K562 (cell line): Measurements from ENCODE around the gene GPAT3. TPM values are rescaled to one million over a fixed set of nuclear protein-coding genes. Genes with fewer than 3 reads are reported as not detected.
A peak's percentile ranks its signal among the peaks of the same experiment; 100 is the strongest.

Experiments
- ARHGAP35 ChIP-seq: fragments of 450-650 bp; IDR thresholded peaks from 2 replicates; pipeline ENCODE4 v1.6.1; 2018; ENCODE audit not compliant: partially characterized antibody
- BHLHE40 ChIP-seq: IDR thresholded peaks from 2 replicates; pipeline ENCODE4 v1.6.1; 2011; ENCODE audit warnings: low read length, improper control_type of control experiment
- ELF1 ChIP-seq: fragments of 200-800 bp; sonication (Bioruptor generic); IDR thresholded peaks from 2 replicates; pipeline ENCODE4 v1.6.1; 2016; ENCODE audit warnings: missing genetic modification characterization, missing compliant biosample characterization
- GATAD2A ChIP-seq: fragments of 450-650 bp; IDR thresholded peaks from 2 replicates; pipeline ENCODE4 v1.6.1; 2017
- ID3 ChIP-seq, 2 experiments: fragments of 250-450 bp in 1 of 2; fragments of 450-650 bp in 1 of 2; sonication (Bioruptor Pico) in 1 of 2; IDR thresholded peaks; 2 replicates each; pipeline versions ENCODE4 v1.6.1 to v1.8.0; 2016 to 2021; ENCODE audit warnings: mild to moderate bottlenecking in 2 of 2, moderate library complexity in 2 of 2, missing compliant biosample characterization in 1 of 2, missing genetic modification characterization in 1 of 2
- LCOR ChIP-seq: sonication (generic); formaldehyde crosslinking; IDR thresholded peaks from 2 replicates; pipeline ENCODE4 v1.8.0; 2022; ENCODE audit warnings: mild to moderate bottlenecking, missing genetic modification reagents
- MCM3 ChIP-seq: fragments of 450-650 bp; IDR thresholded peaks from 2 replicates; pipeline ENCODE4 v1.6.1; 2016
- MECOM ChIP-seq: fragments of 250-450 bp; sonication (Bioruptor Pico); IDR thresholded peaks from 2 replicates; pipeline ENCODE4 v1.8.0; 2022; ENCODE audit warnings: inconsistent platforms
- MTA1 ChIP-seq: fragments of 450-650 bp; IDR thresholded peaks from 2 replicates; pipeline ENCODE4 v1.6.1; 2017; ENCODE audit warnings: borderline replicate concordance
- NFIC ChIP-seq: fragments of 450-650 bp; IDR thresholded peaks from 2 replicates; pipeline ENCODE4 v1.6.1; 2017; ENCODE audit warnings: mild to moderate bottlenecking, inconsistent platforms
- PTRF ChIP-seq: fragments of 450-650 bp; IDR thresholded peaks from 2 replicates; pipeline ENCODE4 v1.6.1; 2016; ENCODE audit warnings: mild to moderate bottlenecking, missing genetic modification characterization, missing compliant biosample characterization
- PTTG1 ChIP-seq: fragments of 450-650 bp; IDR thresholded peaks from 2 replicates; pipeline ENCODE4 v1.6.1; 2016; ENCODE audit warnings: low read depth, mild to moderate bottlenecking, missing genetic modification characterization, missing compliant biosample characterization
- PYGO2 ChIP-seq: fragments of 450-650 bp; IDR thresholded peaks from 2 replicates; pipeline ENCODE4 v1.6.1; 2016; ENCODE audit warnings: mild to moderate bottlenecking, missing genetic modification characterization, moderate library complexity, missing compliant biosample characterization
- RHOXF2B ChIP-seq: fragments of 250-450 bp; sonication (Bioruptor Pico); conservative IDR thresholded peaks from 2 replicates; pipeline ENCODE4 v1.5.1; 2021
- RNF2 ChIP-seq: sonication (generic); IDR thresholded peaks from 2 replicates; pipeline ENCODE4 v1.6.1; 2016
- RUNX1 ChIP-seq: sonication (generic); IDR thresholded peaks from 2 replicates; pipeline ENCODE4 v1.6.1; 2016; ENCODE audit warnings: antibody characterized with exemption, low read depth
- SNAPC5 ChIP-seq: fragments of 250-450 bp; sonication (Bioruptor Pico); IDR thresholded peaks from 2 replicates; pipeline ENCODE4 v1.8.0; 2021; ENCODE audit warnings: moderate library complexity, mild to moderate bottlenecking, inconsistent platforms
- SOX6 ChIP-seq: fragments of 450-650 bp; IDR thresholded peaks from 2 replicates; pipeline ENCODE4 v1.6.1; 2014; ENCODE audit warnings: mild to moderate bottlenecking
- TAF1 ChIP-seq: IDR thresholded peaks from 2 replicates; pipeline ENCODE4 v1.6.1; 2011; ENCODE audit warnings: mild to moderate bottlenecking, low read length, moderate library complexity; ENCODE audit not compliant: insufficient read depth, control insufficient read depth, severe bottlenecking; ENCODE audit errors: extremely low read depth
- TAF9B ChIP-seq: fragments of 450-650 bp; IDR thresholded peaks from 2 replicates; pipeline ENCODE4 v1.6.1; 2018; ENCODE audit warnings: mild to moderate bottlenecking; ENCODE audit not compliant: partially characterized antibody
- TCFL5 ChIP-seq: fragments of 250-450 bp; sonication (Bioruptor Pico); conservative IDR thresholded peaks from 2 replicates; pipeline ENCODE4 v1.6.1; 2021; ENCODE audit warnings: mild to moderate bottlenecking, moderate library complexity, matching md5 sums
- TFAM ChIP-seq: fragments of 250-450 bp; sonication (Bioruptor Pico); conservative IDR thresholded peaks from 2 replicates; pipeline ENCODE4 v1.5.0; 2021; ENCODE audit warnings: mild to moderate bottlenecking, moderate library complexity
- VEZF1 ChIP-seq: fragments of 200-800 bp; sonication (Bioruptor generic); IDR thresholded peaks from 2 replicates; pipeline ENCODE4 v1.6.1; 2017; ENCODE audit warnings: missing genetic modification characterization, missing compliant biosample characterization
- YBX1 ChIP-seq: fragments of 450-650 bp; IDR thresholded peaks from 2 replicates; pipeline ENCODE4 v1.7.1; 2016; ENCODE audit warnings: mild to moderate bottlenecking
- ZBTB33 ChIP-seq: sonication (generic); formaldehyde crosslinking; IDR thresholded peaks from 2 replicates; pipeline ENCODE4 v1.8.1; 2023; ENCODE audit warnings: mild to moderate bottlenecking, missing genetic modification reagents
- ZBTB8A ChIP-seq: fragments of 450-650 bp; IDR thresholded peaks from 2 replicates; pipeline ENCODE4 v1.6.1; 2018; ENCODE audit warnings: mild to moderate bottlenecking, moderate library complexity; ENCODE audit not compliant: partially characterized antibody
- ZNF444 ChIP-seq: fragments of 250-450 bp; sonication (Bioruptor Pico); IDR thresholded peaks from 2 replicates; pipeline ENCODE4 v1.4.0; 2020; ENCODE audit warnings: mild to moderate bottlenecking, moderate library complexity
- ZNF778 ChIP-seq: fragments of 450-650 bp; formaldehyde crosslinking; IDR thresholded peaks from 2 replicates; pipeline ENCODE4 v1.4.0; 2020; ENCODE audit warnings: mild to moderate bottlenecking, moderate library complexity
- ZSCAN29 ChIP-seq: fragments of 450-650 bp; IDR thresholded peaks from 2 replicates; pipeline ENCODE4 v1.6.1; 2017
- ZSCAN32 ChIP-seq: fragments of 450-650 bp; formaldehyde crosslinking; IDR thresholded peaks from 2 replicates; pipeline ENCODE4 v1.4.0; 2020; ENCODE audit warnings: mild to moderate bottlenecking, moderate library complexity
- polyA plus RNA-seq, 8 experiments: library from polyadenylated mRNA; depleted of rRNA in 4 of 8; stranded (reverse) in 5 of 8; unstranded in 3 of 8; fragments of >200 nt; fragmentation: Nextera tagmentation in 2 of 8; fragmentation: Illumina TruSeq in 1 of 8; extraction: Ambion mirVana in 2 of 8; extraction: Trizol in 1 of 8; gene quantifications; 2 replicates each; pipeline versions ENCODE4 v1.2.1 to v1.2.3, GENCODE V29; 2011 to 2014; ENCODE audit warnings: inconsistent platforms in 1 of 8, missing spikeins in 1 of 8
- total RNA-seq, 7 experiments: library from RNA; depleted of rRNA in 6 of 7; stranded (reverse); fragments of >200 nt in 6 of 7; fragmentation: Illumina TruSeq in 2 of 7; extraction: Trizol in 2 of 7; gene quantifications; 2 replicates each; pipeline versions ENCODE4 v1.2.1 to v1.2.3, GENCODE V29; 2011 to 2021; ENCODE audit warnings: low replicate concordance in 1 of 7

Gene GPAT3
- total and polyA plus RNA-seq, 9 of the 15 experiments (the other 6 are each of a cell fraction or from before 2014, with no cell fraction given), result 4.1 to 16.1 (median 13.1) TPM

- TF ChIP-seq VEZF1 (CRISPR knock-in tag), result no peak
- peak; percentile 52; the same call in 1 of the 2 replicates for TF ChIP-seq MECOM (CRISPR knock-in tag)
- TF ChIP-seq ID3 (CRISPR knock-in tag; IDR thresholded peaks at IDR 0.05), result no peak
- no peak for TF ChIP-seq ID3 (tag; IDR thresholded peaks at IDR 0.05)
- no peak for TF ChIP-seq LCOR
- no peak for TF ChIP-seq ZNF444 (CRISPR knock-in tag)
- no peak for TF ChIP-seq ZSCAN32
- no peak for TF ChIP-seq MTA1
- no peak for TF ChIP-seq ZSCAN29
- no peak for TF ChIP-seq ZNF778 (CRISPR knock-in tag)
- TF ChIP-seq RUNX1, result no peak
- no peak for TF ChIP-seq PTRF (tag)
- TF ChIP-seq ELF1 (tag), result no peak
- no peak for TF ChIP-seq PTTG1 (tag)
- no peak for TF ChIP-seq TCFL5 (CRISPR knock-in tag)
- no peak for TF ChIP-seq ZBTB33
- no peak for TF ChIP-seq GATAD2A
- TF ChIP-seq TAF9B, result no peak
- TF ChIP-seq SOX6, result peak; percentile 94
- TF ChIP-seq TFAM (CRISPR knock-in tag), result no peak
- TF ChIP-seq RNF2, result no peak
- TF ChIP-seq SNAPC5 (CRISPR knock-in tag), result no peak
- no peak for TF ChIP-seq MCM3
- no peak for TF ChIP-seq PYGO2 (tag)
- TF ChIP-seq TAF1, result no peak
- no peak for TF ChIP-seq ARHGAP35
- no peak for TF ChIP-seq BHLHE40
- TF ChIP-seq ZBTB8A, result no peak
- TF ChIP-seq RHOXF2B (CRISPR knock-in tag), result no peak
- TF ChIP-seq YBX1, result no peak
- TF ChIP-seq NFIC, result no peak
Measured at GRCh38 chr4:83486457-83487129, 49.3 kb upstream of the GPAT3 start (continued).
